HG02610 (cell line): ENCODE data around the gene PPM1N.

ENCODE experiments used
- ATAC-seq: cut with Tn5 transposase; IDR thresholded peaks from one replicate; pipeline ENCODE4 v1.9.1; 2021; ENCODE audit warnings: mild to moderate bottlenecking, moderate library complexity; ENCODE audit not compliant: unreplicated experiment

PPM1N gene

GRCh38 chr19:45488708-45489107 lies 9.5 kb upstream of the PPM1N start:
- ATAC-seq: no peak

GRCh38 chr19:45489216-45489855 lies 8.9 kb upstream of the PPM1N start:
- no peak for ATAC-seq

- no peak for ATAC-seq
Observed at GRCh38 chr19:45492137-45492626, 6.1 kb upstream of the PPM1N start.

GRCh38 chr19:45492627-45493470 lies 5.4 kb upstream of the PPM1N start:
- no peak for ATAC-seq

- no peak for ATAC-seq
Observed at GRCh38 chr19:45494261-45494916, 3.9 kb upstream of the PPM1N start.

- no peak for ATAC-seq
Observed at GRCh38 chr19:45495178-45495577, 3.1 kb upstream of the PPM1N start.

GRCh38 chr19:45496349-45496953 lies 1.8 kb upstream of the PPM1N start:
- no peak for ATAC-seq

GRCh38 chr19:45497791-45498190 lies 452 bp upstream of the PPM1N start:
- ATAC-seq: no peak

- ATAC-seq: no peak
Observed at GRCh38 chr19:45499196-45500180, 1.2 kb downstream of the PPM1N start.

GRCh38 chr19:45500918-45501729 lies 2.9 kb downstream of the PPM1N start:
- ATAC-seq: no peak

GRCh38 chr19:45501730-45502014 lies 3.4 kb downstream of the PPM1N start:
- no peak for ATAC-seq

GRCh38 chr19:45502111-45502510 lies 3.9 kb downstream of the PPM1N start:
- ATAC-seq: no peak

- ATAC-seq: no peak
Observed at GRCh38 chr19:45503909-45504308, 5.7 kb downstream of the PPM1N start.

- no peak for ATAC-seq
Observed at GRCh38 chr19:45505151-45505995, 7.1 kb downstream of the PPM1N start.

- no peak for ATAC-seq
Observed at GRCh38 chr19:45505996-45506245, 7.7 kb downstream of the PPM1N start.

GRCh38 chr19:45506246-45506988 lies 8.2 kb downstream of the PPM1N start:
- peak; percentile 64 for ATAC-seq

GRCh38 chr19:45506989-45507871 lies 9.0 kb downstream of the PPM1N start, which contains the start of gene VASP:
VASP (plus strand) TSS chr19:45507479; CDS start chr19:45507772, 293 bp downstream.
- ATAC-seq: peak; percentile 41
